ENCODE measurements around the gene MYEOV.

MYEOV gene

DNA sequence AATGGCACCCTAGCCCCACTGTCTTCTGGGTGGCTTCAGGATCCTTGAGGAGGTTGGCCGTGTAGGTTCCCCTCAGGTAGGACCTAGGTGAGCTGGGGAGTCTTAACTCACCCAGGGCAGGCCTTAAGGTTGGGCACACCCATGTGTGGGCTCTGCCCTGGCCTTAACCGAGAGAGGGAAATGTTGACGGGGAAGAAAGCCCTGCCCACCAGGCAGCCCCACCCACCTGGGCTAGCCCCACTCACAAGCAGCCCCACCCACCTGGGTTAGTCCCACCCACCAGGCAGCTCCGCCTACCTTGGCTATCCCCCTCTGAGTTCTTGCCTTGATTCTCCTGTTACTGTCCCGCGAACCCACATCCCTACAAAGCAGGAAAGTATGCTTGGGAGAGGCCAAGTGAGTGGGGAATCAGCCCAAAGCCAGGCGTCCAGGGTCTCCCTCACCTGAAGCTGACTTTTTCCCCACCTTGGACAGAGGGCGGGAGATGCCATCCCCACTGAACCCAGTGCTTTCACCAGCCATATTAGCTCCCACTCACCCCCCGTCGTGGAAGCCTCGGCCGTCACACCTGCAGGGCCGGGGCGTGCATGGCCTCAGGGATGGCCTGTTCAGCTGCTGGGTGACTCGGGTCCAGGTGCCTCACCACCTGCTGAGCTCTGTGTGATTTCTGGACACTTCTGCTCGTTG, at the start of gene MYEOV:
TSS of gene MYEOV (plus strand) at position 337 of the 687 bp plus-strand sequence. CDS start 1,200 bp downstream, outside the sequence.
- peak; percentile 19 for DNase-seq

DNA sequence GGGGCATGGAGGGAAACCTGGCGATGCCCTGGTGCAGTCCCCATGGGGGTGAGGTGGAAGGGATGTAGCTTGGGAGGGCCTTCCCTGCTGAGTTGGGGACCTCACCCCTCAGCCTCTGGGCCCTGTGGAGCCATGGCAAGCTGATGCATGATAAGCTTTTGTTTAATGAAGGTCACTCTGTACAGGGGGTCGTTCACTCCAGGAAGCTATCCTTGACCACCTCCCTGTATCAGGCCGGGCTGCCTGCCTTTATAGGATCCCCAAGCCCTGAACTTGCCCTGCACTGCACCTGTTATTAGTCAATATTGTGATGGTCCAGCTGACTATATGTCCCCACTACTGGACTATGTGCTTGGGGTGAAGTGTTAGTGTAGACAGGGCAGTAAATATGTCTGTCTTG, 49.7 kb upstream of the MYEOV start:
- DNase-seq, result no peak

DNA sequence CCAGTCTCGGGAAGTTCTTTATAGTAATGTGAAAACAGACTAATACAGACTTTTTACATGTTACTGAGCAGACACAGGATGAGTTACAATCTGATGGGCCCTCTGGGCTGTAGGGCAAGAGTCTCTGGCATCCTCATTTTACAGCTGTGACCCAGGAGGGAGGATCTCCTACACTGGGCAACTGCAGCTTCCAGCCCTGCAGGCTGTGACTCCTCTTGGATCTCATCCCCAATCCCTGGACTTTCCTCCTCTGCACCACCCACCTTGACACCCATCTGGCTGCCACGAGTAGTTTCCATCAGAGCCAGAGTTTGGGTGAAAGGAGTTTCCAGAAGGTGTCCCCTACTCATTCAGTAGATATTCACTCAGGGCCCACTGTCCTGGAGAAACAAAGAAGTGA, 48.9 kb upstream of the MYEOV start:
- DNase-seq, result no peak

DNA sequence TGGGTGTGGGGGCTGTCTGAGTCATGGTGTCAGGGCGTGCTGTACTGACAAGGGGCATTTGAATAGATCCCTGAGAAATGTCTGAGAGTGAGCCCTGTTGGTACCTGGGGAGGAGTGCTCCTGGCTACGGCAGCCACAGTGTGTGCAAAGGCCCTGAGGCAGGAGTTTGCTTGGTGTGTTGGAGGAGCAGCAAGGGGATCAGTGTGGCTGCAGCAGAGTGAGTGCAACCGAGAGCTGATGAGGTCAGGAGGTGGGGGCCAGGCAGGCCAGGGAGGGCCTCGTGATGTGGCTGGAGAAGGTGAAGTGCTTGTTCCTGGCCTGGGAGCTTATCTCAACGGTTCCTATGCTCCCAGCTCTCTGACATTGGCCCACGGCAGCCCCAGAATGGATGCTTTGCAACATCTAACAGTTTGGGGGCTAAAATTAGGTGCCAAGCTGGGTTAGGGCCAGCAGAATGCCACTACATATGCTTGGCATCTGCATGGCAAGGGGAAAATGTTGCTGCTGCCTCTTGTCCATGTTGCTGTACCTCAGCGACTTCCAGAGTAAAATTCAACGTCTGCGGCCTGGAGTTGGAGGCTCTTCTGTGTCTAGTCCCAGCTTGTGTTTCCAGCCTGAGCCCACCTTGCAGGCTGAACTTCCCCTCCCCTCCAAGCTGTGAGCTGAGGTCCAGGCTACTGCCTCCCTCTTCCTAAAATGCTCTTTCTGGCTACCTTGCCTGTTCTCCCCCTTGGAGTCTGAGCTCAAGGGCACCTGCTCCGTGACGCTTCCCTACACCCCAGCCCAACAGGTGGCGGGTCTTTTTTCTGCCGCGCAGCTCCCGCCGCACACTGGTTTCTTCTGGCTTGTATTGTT, 48.2 kb upstream of the MYEOV start:
- no peak for DNase-seq

DNA sequence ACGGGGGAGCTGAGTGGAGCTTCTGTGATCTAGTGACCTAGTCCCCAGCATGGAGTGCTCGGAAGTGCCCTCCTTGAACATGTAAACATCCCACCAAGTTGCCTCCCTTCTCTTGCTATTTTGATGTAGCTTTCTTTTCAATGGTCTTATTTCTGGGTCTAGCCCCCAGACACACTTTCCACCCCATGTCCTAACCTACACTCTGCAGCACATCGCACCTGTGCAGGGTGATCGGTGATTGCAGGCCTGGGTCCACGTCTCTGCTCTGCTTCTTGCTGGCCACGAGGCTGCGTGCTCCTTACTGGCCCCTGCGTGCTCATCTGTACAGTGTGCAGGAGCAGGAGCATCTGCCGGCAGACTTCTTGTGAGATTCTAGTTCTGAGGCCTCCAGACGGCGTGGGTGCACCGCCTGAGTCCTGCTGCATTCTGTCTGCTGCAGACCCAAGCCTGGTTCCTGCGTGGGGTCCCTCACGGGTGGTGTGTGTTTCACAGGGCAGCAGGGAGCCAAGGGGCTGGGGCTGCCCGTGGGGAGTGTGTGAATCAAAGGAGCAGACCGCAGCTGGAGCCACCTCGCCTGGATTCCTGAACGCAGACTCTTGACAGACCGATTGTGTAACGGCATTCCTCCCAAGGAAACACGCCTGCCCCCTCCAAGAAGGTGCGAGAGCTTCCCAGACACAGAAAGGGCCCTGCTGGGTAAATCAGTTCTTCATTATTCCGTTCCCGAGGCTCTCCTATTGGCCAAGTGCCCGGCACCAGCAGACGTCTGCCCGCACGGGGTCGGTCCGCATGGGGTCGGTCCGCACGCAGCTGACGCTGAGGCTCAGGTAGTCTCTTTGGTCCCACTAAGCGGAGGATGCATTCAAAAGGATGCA, 44.4 kb upstream of the MYEOV start:
- DNase-seq, result no peak

DNA sequence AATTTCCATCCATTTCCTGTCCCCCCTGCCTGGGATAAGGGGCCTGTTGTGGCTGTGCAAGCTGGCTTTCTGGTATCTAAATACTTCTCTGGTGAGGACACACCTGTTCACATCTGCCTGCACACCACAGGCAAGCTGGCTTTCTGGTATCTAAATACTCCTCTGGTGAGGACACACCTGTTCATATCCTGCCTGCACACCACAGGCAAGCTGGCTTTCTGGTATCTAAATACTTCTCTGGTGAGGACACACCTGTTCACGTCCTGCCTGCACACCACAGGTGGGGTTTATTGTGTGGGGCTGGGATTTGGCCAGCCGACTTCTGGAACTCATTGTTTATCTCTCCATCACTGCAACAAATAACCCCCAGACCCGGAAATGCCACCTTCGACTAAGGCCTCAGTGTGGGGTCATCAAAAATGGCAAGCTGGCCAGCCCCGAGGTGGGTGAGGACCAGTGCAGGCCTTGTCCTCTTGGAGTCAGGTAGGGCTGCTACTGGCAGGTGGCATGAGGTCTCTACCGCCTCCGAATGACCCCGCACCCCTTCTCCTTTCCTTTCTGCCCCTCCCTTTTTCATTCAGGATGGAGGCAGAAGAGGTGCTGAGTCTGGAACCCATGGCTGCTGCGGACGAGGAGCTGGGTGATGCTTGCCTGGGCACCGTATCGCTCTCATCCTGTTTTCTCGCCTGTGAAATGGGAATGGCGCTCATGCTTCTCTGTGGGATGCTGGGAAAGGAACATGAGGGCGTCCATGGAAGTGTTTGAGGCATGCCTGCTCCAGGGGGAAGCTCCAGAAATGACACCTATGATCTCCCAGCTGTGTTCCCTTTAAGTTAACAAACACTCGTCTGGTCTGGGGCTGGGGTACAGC, 43.5 kb upstream of the MYEOV start:
- DNase-seq, result no peak

DNA sequence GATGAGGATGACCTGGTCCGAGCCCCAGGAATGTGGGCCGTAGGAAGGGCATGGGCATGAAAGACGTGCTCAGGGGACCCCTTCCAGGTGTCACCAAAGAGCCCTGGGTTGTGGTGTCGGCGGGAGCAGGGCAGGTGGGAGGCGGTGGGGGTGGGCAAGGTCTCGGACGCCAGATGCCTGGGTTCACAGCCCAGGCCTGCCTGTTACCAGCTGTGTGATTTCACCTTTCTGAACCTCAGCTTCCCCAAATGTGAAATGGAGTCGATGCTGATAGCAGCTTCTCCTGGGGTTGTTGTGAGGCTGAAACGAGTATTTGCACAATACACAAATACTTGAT, 42.9 kb upstream of the MYEOV start:
- DNase-seq, result no peak

DNA sequence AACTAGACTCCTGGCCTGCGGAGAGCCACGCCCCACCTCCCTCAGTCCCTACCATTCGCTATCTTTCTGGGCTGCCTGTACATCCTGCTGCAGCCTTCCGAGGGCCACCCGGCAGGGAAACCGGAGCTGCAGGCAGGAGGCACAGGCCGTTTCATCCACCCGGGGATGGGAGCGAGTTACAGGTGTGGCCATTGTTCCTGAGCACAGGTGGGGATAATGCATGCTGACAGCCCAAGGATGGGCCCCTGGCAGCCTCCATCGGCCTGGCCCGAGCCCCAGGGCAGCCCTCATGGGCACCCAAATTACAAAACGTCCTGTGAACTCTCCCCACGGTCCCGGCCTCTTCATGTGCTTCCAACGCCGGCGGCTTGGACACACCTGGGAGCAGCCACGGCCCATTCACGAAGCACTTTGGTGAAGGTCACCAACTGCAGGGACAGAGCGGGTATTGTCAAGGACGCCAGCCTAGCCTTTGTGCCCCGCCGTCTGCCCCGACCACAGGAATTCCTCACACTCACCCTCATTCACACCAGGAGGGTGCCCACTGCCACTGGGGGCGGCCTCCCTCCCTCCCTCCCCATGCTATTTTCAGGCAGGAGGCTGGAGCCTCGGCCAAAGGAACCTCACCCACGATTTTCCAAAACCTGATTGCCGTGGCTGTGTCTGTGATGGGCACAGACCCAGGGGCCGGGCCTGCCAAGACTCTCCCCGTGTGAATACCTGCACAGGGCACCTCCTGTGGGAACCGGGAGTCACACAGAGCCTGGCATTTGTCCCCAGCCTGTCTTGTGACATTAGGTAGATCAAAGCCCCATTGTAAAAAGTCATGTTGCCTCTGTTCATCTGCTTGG, 42.1 kb upstream of the MYEOV start:
- no peak for DNase-seq

DNA sequence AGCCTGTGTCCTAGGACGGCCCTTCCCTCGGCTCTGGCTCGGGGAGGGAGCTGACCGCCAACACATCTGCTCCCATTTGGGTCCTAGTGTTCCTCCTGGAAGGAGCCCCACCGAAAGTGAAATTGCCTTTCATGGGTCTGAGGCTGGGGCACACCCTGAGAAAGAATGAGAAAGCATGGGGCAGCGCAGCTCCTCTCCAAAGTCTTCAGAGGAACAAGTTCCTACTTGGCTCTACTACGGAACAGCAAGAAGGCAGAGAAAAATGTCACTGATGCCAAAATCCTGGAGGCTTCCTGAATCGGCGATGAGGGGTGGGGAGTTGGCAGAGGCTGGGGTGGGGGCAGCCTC, 41.5 kb upstream of the MYEOV start:
- no peak for DNase-seq

DNA sequence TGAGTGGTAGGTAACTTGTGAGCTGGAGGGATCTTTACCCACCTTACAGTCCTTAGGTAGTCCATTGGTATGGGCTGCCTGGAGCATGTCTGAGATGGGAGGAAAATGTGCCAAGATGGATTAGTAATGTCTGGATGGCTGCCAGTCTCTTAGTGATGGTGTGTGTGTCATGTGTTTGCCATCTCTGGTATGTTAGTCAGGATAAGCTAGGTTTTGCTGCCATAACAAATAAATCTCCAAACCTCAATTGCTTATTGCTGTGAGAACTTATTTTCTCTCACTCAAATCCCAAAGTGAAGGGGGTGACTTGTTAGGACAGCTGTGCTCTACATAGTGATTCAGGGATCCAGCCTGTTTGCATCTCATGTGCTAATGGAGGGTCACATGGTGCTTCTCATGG, 40.9 kb upstream of the MYEOV start:
- DNase-seq, result no peak

DNA sequence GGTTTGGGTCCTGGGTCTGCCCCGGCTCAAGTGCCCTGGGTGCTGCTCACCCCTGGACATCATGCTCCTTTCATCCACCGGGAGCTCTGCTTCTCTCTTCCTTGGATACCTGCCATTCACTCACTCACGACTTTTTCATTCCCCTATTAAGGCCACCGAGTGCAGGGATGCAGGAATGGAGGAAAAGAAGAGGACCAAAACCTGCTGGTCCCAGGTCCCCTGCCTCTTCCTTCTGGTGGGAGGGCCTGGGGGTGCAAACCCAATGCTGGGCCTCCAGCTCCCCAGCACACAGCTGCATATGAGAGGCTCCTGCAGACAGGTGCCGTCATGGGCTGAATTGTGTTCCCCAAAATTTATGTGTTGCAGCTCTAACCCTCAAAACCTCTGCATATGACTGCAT, 36.8 kb upstream of the MYEOV start:
- no peak for DNase-seq

DNA sequence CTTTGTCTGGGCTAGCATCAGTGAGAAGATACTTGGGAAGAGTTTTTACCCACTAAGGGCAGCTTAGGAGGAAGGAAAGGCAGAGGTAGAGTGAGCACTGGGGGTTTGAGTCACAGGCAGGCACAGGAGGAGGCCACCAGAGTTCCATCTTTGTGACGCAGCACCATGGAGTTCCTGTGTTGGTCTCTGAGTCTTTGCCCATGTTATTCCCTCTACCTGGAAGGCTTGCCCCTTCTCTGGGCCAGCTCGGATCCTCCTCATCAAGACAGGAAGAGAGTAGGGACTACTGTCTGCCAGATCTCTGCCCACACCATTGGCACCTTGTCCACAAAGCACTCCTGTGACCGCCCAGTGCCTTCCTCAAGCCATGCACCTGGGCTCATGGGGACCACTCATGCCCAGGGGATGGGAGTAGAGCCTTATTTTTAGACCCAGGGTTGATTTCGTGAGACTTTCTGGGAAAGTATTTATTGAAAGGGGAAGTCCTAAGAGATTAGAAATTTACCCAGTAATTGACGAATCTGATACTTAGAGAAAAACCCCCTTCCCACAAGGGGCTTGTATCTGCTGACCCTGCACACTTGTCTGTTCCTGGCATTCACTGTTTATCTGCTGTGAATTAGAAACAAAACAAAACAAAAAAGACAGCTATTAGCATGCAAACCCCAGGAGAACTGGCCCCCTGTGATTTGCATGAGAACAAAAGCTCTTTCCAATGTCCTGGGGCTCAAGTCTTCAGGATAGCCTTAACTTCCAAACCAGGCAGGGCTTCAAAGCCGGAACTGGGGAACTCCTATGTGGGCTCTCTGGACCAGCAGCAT, 35.9 kb upstream of the MYEOV start:
- DNase-seq, result no peak

DNA sequence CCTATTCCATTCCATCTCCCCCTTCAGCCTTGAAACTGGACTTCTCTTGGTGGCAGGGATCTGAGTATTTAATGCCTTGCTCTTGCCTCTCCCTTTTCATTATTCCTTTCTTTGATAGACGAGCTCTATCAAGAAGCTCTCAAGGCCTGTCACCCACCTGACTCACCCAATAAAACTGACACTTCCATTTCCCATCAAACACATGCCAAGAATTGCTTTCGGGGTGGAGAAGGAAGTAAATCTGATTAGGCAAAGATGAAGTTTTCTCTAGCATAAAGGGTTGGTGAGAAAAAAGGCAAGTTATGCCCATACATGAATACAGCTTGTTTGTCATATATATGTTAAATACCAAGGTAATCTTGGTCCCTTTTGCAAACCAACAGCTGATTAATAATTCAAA, 34.9 kb upstream of the MYEOV start:
- no peak for DNase-seq

DNA sequence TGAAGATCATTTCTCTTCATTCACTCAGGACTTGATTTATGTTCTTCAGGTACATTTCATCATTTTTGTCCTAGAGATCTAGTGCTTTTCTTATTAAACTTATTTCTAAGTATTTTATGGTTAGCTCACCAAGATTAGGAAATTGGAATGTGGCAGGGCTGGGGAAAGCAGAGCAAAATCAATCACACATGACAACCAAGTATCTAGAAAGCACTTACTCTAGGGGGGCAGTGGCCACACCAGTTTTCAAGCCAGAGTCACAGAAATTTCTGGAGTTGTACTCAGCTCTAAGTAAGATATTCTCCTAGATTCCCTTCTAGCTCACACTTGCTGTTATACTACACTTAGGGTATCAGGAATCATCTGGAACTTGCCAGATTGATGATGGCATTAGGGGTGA, 33.3 kb upstream of the MYEOV start:
- DNase-seq, result no peak

DNA sequence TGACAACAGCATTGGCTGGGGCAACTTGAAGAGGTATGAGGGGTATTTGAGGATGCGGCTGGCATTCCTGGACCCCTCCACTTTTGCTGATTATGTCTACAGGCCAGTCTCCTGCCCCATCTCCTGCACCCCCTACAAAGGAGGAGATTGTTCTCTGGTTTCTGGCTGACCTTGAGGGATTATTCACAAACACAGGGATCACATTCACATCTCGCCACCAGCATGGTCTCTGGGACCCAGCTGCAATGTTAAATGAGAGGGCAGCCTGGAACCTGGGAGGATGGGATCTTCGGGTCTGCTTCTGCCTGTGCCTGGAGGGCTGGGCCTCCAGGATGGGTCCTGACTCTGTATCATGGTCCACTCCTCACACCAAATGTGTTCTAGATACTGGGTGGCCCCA, 32.8 kb upstream of the MYEOV start:
- DNase-seq, result no peak

DNA sequence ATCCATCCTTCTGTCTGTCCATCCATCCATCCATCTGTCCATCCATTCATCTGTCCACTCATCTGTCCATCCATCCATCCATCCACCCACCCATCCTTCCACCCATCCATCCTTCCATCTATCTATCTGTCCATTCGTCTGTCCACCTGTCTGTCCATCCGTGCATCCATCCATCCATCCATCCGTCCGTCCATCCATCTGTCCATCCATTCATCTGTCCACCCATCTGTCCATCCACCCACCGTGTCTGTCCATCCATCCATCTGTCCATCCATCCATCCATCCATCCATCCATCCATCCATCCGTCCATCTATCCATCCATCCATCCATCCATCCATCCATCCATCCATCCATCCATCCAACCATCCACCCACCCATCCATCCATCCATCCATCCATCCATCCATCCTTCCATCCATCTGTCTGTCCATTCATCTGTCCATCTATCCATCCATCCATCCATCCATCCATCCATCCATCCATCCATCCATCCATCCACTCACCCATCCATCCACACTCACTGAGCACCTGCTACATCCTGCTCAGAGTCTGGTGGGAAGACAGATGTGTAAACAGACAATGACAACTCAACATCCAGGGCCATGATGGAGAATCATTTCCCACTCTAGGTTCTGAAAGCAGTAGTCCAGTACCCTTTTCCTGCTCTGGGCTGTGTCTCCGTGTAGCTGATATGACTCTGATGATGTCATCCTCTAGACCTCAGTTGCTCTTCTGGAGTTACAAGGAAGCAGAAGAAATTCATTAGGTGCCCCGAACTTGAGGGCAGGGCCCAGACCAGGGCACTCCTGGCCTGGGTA, 30.8 kb upstream of the MYEOV start:
- no peak for DNase-seq

DNA sequence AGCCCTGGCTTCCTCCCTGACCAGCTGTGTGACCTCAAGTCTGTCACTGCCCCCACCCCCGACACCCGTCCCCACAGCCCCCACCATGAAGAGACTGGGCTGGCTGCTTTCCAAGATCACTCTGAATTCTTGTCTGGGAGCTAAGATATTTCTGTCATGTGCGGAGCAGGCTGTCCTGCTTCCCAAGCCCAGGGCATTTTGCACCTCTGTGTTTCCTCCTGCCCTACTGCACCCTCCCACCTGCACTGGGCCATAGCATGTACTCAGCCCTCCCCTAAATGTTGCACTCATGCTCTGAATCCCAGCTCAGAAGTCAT, 30.3 kb upstream of the MYEOV start:
- no peak for DNase-seq

DNA sequence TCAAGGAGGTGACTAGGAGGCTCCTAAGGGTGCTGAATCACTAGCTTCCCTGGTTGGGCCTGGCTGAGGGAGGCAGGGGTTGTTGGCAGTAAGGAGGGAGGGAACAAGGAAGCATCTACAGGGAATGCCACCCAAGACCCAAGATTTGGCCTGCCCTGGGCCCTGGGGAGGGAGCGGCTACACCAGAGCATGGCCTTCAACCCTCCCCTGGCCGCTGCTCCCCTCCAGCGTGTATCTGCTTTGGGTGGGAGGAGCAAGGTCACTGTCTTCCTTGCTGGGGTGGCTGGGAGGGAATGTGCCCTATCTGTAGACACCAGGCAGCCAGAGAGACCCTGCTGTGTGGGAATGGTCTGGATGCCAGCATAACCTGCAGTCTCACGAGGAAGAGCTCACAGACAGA, 29.5 kb upstream of the MYEOV start:
- DNase-seq, result no peak

DNA sequence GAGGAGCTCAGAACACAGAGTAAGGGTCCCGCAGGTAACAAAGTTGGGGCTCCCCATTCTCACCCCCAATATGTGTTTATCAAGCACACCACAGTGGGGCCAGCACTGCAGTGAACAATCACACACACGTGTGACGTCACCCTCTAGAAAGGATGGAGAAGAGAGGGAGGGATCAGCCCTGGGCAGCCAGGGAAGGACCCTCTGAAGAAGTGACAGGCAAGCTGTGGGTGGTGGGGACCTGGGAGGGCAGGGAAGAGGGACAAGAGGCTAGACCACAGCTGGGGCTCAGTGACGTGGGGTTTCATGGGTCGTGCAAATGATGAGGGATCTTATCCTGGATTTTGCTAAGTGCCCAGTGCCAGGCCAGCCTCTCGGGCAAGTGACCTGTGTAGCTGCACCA, 28.7 kb upstream of the MYEOV start:
- DNase-seq, result no peak

DNA sequence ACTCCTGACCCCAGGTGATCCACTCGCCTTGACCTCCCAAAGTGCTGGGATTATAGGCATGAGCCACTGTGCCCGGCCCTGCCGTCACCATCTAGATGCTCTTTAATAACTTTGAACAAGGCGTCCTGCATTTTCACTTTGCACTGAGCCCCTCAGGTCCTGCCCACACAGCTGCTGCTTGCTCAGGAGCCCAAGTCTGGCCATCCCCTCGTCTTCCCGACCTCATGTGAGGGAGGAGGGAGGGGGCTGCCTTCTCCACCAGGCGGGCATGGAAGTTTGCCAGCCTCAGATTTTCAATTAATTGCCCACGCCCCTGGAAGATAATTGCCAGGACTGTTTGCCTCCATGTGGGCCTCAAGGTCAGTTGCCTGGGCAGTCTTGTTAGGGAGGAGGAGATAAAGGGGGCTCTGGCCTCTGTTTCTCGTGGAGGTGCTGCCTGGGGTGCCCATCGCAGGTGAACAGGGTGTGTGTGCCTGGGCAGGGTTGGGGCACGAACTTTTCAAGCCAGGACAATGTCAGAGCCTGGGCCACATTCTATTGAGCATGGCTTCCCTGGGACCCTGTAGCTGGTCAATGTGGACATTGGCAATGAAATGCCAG, 27.9 kb upstream of the MYEOV start:
- DNase-seq, result no peak

All from NK-92 treated with Interleukin-12 subunit alpha and Interleukin-12 subunit beta, amount 100 ng/mL, for 24 hours (cell line).